KOPT-K1 (cell line): Measurements from ENCODE around the gene AGL.
A peak's percentile ranks its signal among the peaks of the same experiment; 100 is the strongest.
"Not testable (repeated sequence)": the region's sequence is repeated elsewhere in the genome, so short reads cannot be mapped to it uniquely, and the experiment has no call there.

Source experiments
- H3K27ac ChIP-seq: fragments of 200-600 bp; sonication (generic); 2 replicates; pipeline ENCODE4 v1.5.1; 2016; ENCODE audit warnings: antibody characterized with exemption, mild to moderate bottlenecking, low read depth, low read length; ENCODE audit not compliant: poor library complexity, severe bottlenecking
- H3K36me3 ChIP-seq: fragments of 200-600 bp; sonication (generic); 2 replicates; pipeline ENCODE4 v1.5.1; 2017; ENCODE audit warnings: antibody characterized with exemption, mild to moderate bottlenecking, low read length, moderate library complexity; ENCODE audit not compliant: insufficient read depth
- H3K9me3 ChIP-seq: fragments of 200-600 bp; sonication (generic); 2 replicates; pipeline ENCODE4 v1.5.1; 2017; ENCODE audit warnings: antibody characterized with exemption, low read length, mild to moderate bottlenecking; ENCODE audit not compliant: insufficient read depth, poor library complexity, severe bottlenecking

Gene AGL

DNA sequence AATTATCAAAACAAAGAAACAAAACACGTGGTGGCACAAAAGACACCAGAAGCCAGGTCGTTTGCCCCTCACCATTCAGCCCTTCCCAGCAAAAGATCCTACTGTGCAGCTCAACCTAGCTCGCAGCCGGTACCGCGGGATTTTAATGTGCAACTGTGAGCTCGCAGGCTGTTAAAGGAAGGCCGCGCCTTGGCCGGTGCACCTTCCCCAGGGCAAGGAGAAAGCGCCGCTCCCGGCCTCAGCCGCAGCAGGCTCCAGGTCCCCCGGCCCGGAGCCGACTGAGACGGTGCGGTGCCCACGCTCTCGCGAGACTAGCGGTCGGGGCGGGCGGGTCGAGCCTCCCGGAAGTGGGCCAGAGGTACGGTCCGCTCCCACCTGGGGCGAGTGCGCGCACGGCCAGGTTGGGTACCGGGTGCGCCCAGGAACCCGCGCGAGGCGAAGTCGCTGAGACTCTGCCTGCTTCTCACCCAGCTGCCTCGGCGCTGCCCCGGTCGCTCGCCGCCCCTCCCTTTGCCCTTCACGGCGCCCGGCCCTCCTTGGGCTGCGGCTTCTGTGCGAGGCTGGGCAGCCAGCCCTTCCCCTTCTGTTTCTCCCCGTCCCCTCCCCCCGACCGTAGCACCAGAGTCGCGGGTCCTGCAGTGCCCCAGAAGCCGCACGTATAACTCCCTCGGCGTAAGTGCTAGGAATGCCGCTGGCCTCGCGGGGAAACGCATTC lies at the start of gene AGL:
TSS of gene AGL (plus strand) at position 618 of the 715 bp plus-strand sequence. CDS start 682 bp downstream, outside the sequence.
- Histone ChIP-seq H3K36me3 (peaks cover 12% of the 10 kb centered on the region), H3K9me3 (no peaks in the 10 kb centered on the region), H3K27ac (peak within 1 kb of the TSS; percentile 67)

- Histone ChIP-seq H3K27ac (no peak overlapping the region), H3K9me3 (no peaks in the 10 kb centered on the region), H3K36me3 (no peaks in the 10 kb centered on the region)
Observed at GRCh38 chr1:99801584-99801983, 48.6 kb upstream of the AGL start.

DNA sequence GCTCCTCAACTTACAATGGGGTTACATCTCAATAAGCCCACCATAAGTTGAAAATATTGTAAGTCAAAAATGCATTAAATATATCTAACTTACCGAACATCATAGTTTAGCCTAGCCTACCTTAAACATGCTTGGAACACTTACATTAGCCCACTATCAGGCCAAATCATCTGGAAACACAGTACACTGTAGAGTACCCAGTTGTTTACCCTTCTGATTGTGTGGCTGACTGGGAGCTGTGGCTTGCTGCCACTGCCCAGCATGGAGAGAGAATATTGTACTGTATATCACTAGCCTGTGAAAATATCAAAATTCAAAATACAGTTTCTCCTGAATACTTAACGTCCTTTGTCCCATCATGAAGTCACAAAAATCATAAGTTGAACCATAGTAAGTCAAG lies 43.3 kb upstream of the AGL start:
- Histone ChIP-seq H3K36me3 (no peaks in the 10 kb centered on the region), H3K9me3 (no peaks in the 10 kb centered on the region), H3K27ac (no peak overlapping the region)

- no peak overlapping the region for H3K27ac ChIP-seq
- no peaks in the 10 kb centered on the region for H3K9me3 ChIP-seq
Observed at GRCh38 chr1:99808391-99809115, 41.6 kb upstream of the AGL start.

DNA sequence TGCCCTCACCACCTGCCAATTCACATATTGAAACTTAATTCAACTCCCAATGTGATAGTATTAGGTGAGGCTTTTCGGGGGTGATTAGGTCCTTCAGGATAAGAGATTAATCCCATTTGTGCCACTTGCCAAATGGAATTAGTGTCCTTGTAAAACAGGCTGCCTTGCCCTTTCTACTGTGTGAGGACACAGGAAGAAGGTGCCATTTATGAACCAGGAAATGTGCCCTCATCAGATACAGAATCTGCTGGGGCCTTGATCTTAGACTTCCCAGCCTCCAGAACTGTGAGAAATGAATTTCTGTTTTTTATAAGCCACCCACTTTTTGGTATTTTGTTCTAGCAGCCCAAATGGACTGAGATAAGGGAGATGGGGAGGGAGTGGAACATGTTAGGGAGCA lies 39.1 kb upstream of the AGL start:
- Histone ChIP-seq H3K27ac (no peak overlapping the region), H3K36me3 (no peaks in the 10 kb centered on the region), H3K9me3 (no peaks in the 10 kb centered on the region)

More at GRCh38 chr1:99808391-99809115, 41.6 kb upstream of the AGL start:
- no peaks in the 10 kb centered on the region for H3K36me3 ChIP-seq

GRCh38 chr1:99811747-99812146 lies 38.4 kb upstream of the AGL start:
- no peaks in the 10 kb centered on the region for H3K9me3 ChIP-seq
- H3K27ac ChIP-seq = no peak overlapping the region
- no peaks in the 10 kb centered on the region for H3K36me3 ChIP-seq

DNA sequence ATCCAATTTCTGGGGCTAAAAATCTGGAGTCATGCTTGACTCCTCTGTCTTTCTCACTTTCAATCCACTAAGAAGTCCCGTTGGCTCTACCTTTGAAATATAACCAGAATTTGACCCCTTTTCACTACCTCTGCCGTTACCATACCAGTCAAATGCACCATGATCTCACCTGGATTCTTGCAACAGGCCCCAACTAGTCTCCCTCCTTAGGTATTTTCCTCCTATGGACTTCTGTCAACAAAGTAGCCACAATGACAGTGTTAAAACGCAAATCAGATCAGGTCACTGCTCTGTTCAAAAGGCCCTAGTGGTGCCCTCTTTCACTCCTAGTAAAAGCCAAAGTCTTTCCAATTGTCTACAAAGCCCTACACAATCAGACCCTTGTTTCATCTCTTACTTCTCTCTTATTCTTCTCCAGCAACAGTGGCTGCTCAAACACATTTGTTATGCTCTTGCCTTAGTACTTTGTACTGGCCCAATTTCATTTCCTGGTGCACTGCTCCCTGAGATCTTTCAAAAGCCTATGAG lies 35.7 kb upstream of the AGL start:
- H3K27ac ChIP-seq = no peak overlapping the region
- no peaks in the 10 kb centered on the region for H3K36me3 ChIP-seq
- no peaks in the 10 kb centered on the region for H3K9me3 ChIP-seq

- Histone ChIP-seq H3K36me3 (no peaks in the 10 kb centered on the region), H3K27ac (no peak overlapping the region), H3K9me3 (no peaks in the 10 kb centered on the region)
Observed at GRCh38 chr1:99816656-99817055, 33.5 kb upstream of the AGL start.

GRCh38 chr1:99818063-99818699 lies 32.0 kb upstream of the AGL start:
- no peak overlapping the region for H3K27ac ChIP-seq
- no peaks in the 10 kb centered on the region for H3K36me3 ChIP-seq
- H3K9me3 ChIP-seq = no peaks in the 10 kb centered on the region

DNA sequence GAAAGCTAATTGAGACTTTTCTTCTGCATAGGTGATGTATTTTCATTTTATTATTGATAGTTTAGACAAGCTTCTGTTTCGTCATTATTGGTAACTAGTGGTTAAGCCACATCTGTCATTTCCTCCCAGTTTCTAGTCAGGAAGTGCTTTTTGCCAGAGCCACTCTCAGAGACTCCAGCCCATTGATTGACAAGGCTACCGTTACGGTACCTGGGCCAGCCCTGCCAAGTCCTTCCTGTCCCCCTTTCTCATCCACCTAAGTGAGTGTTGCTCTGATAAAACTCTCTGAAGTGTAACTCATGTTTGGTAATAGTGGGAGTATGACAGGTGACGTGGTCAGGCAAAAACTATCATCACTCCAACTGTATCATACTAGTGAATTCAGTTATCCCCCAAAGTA lies 29.6 kb upstream of the AGL start:
- no peak overlapping the region for H3K27ac ChIP-seq
- H3K9me3 ChIP-seq = no peaks in the 10 kb centered on the region

GRCh38 chr1:99825098-99825497 lies 25.1 kb upstream of the AGL start:
- Histone ChIP-seq H3K36me3 (no peaks in the 10 kb centered on the region), H3K9me3 (no peaks in the 10 kb centered on the region), H3K27ac (no peak overlapping the region)

More for the DNA sequence above, 29.6 kb upstream of the AGL start:
- no peaks in the 10 kb centered on the region for H3K36me3 ChIP-seq

- Histone ChIP-seq H3K36me3 (no peaks in the 10 kb centered on the region), H3K9me3 (no peaks in the 10 kb centered on the region), H3K27ac (no peak overlapping the region)
Observed at GRCh38 chr1:99825702-99826101, 24.5 kb upstream of the AGL start.

DNA sequence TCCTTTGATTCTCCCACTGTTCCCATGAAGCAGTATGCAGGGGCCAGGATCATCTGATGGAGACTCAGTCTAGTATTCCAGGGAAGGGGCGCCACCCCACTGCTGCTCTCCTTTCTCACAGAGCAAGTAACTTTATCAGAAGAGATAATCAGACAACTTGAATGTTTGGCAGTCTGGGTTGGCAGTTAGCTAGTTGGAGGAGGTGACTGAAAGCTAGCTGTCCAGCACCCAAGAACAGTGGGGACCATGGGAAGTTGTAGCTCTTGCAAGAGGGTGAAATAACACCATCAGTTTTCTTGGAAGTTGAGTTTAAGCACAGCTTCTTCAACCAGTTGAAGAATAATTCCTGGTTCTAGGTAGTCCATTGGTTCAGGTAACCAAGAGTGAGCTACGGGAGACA lies 22.2 kb upstream of the AGL start:
- Histone ChIP-seq H3K36me3 (no peaks in the 10 kb centered on the region), H3K9me3 (peaks cover 5% of the 10 kb centered on the region), H3K27ac (no peak overlapping the region)

GRCh38 chr1:99829269-99829668 lies 20.9 kb upstream of the AGL start:
- Histone ChIP-seq H3K9me3 (peaks cover 5% of the 10 kb centered on the region), H3K36me3 (no peaks in the 10 kb centered on the region), H3K27ac (no peak overlapping the region)

GRCh38 chr1:99833911-99834310 lies 16.2 kb upstream of the AGL start:
- H3K36me3 ChIP-seq, H3K27ac ChIP-seq, H3K9me3 ChIP-seq: not testable (repeated sequence)
